H9 (cell line): ENCODE measurements around the gene MDH2. TPM values are rescaled to one million over a fixed set of nuclear protein-coding genes. Genes with fewer than 3 reads are reported as not detected.

Experiments used
- DNase-seq: peaks from one replicate; pipeline ENCODE4 v3.0.0-alpha.2; 2017
- H2AFZ ChIP-seq: one replicate; pipeline ENCODE4 v1.6.1; 2013; ENCODE audit warnings: mild to moderate bottlenecking, low read length, control low read depth, moderate library complexity
- H2AK5ac ChIP-seq: 2 replicates; pipeline ENCODE4 v1.6.1; 2013; ENCODE audit warnings: low read length, control low read depth, mixed read lengths; ENCODE audit not compliant: insufficient read length
- H2BK120ac ChIP-seq: one replicate; pipeline ENCODE4 v1.6.1; 2013; ENCODE audit warnings: low read depth, mild to moderate bottlenecking, low read length, control low read depth, inconsistent platforms; ENCODE audit not compliant: poor library complexity, severe bottlenecking
- H2BK12ac ChIP-seq: 2 replicates; pipeline ENCODE4 v1.6.1; 2013; ENCODE audit warnings: low read length, control low read depth, mixed read lengths, low read depth; ENCODE audit not compliant: insufficient read length
- H2BK15ac ChIP-seq: 2 replicates; pipeline ENCODE4 v1.6.1; 2013; ENCODE audit warnings: low read depth, low read length, control low read depth
- H2BK20ac ChIP-seq: one replicate; pipeline ENCODE4 v1.6.1; 2013; ENCODE audit warnings: low read depth, mild to moderate bottlenecking, low read length, control low read depth, inconsistent platforms; ENCODE audit not compliant: poor library complexity, severe bottlenecking
- H2BK5ac ChIP-seq: 2 replicates; pipeline ENCODE4 v1.6.1; 2013; ENCODE audit warnings: low read length, control low read depth, mixed read lengths; ENCODE audit not compliant: insufficient read length
- H3K14ac ChIP-seq: 2 replicates; pipeline ENCODE4 v1.6.1; 2013; ENCODE audit warnings: low read length, control low read depth; ENCODE audit not compliant: insufficient read depth
- H3K18ac ChIP-seq: 2 replicates; pipeline ENCODE4 v1.6.1; 2013; ENCODE audit warnings: low read depth, mild to moderate bottlenecking, mixed read lengths, low read length, control low read depth; ENCODE audit not compliant: insufficient read length
- H3K23ac ChIP-seq: 2 replicates; pipeline ENCODE4 v1.6.1; 2013; ENCODE audit warnings: low read length, control low read depth, mixed read lengths, low read depth; ENCODE audit not compliant: insufficient read length
- H3K23me2 ChIP-seq: 2 replicates; pipeline ENCODE4 v1.6.1; 2013; ENCODE audit warnings: low read depth, mild to moderate bottlenecking, mixed read lengths, low read length, control low read depth; ENCODE audit not compliant: insufficient read length, poor library complexity, severe bottlenecking
- H3K27ac ChIP-seq: 2 replicates; pipeline ENCODE4 v1.5.1; 2013; ENCODE audit warnings: low read length, control low read depth, mixed read lengths, low read depth; ENCODE audit not compliant: insufficient read length
- H3K27me3 ChIP-seq: 2 replicates; pipeline ENCODE4 v1.6.1; 2013; ENCODE audit warnings: low read length, control low read depth, inconsistent platforms; ENCODE audit not compliant: insufficient read depth
- H3K4ac ChIP-seq: 2 replicates; pipeline ENCODE4 v1.6.1; 2013; ENCODE audit warnings: low read depth, mild to moderate bottlenecking, control low read depth, inconsistent platforms, low read length, moderate library complexity
- H3K4me1 ChIP-seq: 2 replicates; pipeline ENCODE4 v1.6.1; 2013; ENCODE audit warnings: low read length, control low read depth, inconsistent platforms; ENCODE audit not compliant: insufficient read depth
- H3K4me2 ChIP-seq: 2 replicates; pipeline ENCODE4 v1.6.1; 2013; ENCODE audit warnings: low read length, control low read depth, mixed read lengths; ENCODE audit not compliant: insufficient read length, insufficient read depth
- H3K56ac ChIP-seq: 2 replicates; pipeline ENCODE4 v1.6.1; 2013; ENCODE audit warnings: low read depth, mild to moderate bottlenecking, mixed read lengths, low read length, control low read depth; ENCODE audit not compliant: insufficient read length
- H3K79me1 ChIP-seq: 2 replicates; pipeline ENCODE4 v1.6.1; 2013; ENCODE audit warnings: low read depth, mild to moderate bottlenecking, moderate library complexity, low read length, control low read depth, inconsistent platforms; ENCODE audit not compliant: insufficient read depth, poor library complexity, severe bottlenecking
- H3K79me2 ChIP-seq: 2 replicates; pipeline ENCODE4 v1.6.1; 2013; ENCODE audit warnings: low read length, control low read depth, inconsistent platforms; ENCODE audit not compliant: insufficient read depth
- H3K9ac ChIP-seq: 2 replicates; pipeline ENCODE4 v1.6.1; 2013; ENCODE audit warnings: low read length, control low read depth, mixed read lengths; ENCODE audit not compliant: insufficient read length; ENCODE audit errors: extremely low read depth
- H3K9me3 ChIP-seq: one replicate; pipeline ENCODE4 v1.6.1; 2013; ENCODE audit warnings: low read depth, low read length, inconsistent platforms; ENCODE audit not compliant: control insufficient read depth
- H3T11ph ChIP-seq: one replicate; pipeline ENCODE4 v1.6.1; 2013; ENCODE audit warnings: mild to moderate bottlenecking, low read length, control low read depth, inconsistent platforms
- H4K20me1 ChIP-seq: one replicate; pipeline ENCODE4 v1.6.1; 2013; ENCODE audit not compliant: control insufficient read depth, insufficient read length, insufficient read depth
- H4K5ac ChIP-seq: 2 replicates; pipeline ENCODE4 v1.6.1; 2013; ENCODE audit warnings: low read depth, mild to moderate bottlenecking, mixed read lengths, low read length, control low read depth; ENCODE audit not compliant: insufficient read length
- H4K8ac ChIP-seq: replicated peaks from 2 replicates; pipeline ENCODE4 v1.6.1; 2013; ENCODE audit warnings: low read length, control low read depth, mixed read lengths, low read depth; ENCODE audit not compliant: insufficient read length
- H4K91ac ChIP-seq: 2 replicates; pipeline ENCODE4 v1.6.1; 2013; ENCODE audit warnings: low read depth, mild to moderate bottlenecking, moderate library complexity, mixed read lengths, low read length, control low read depth; ENCODE audit not compliant: insufficient read length
- H3K27ac Mint-ChIP-seq, 3 experiments: 2 replicates in 2 of 3; 3 replicates in 1 of 3; pipeline ENCODE4 v1.8.0; 2020 to 2021; ENCODE audit warnings: mixed read lengths in 3 of 3, mild to moderate bottlenecking in 1 of 3, moderate library complexity in 1 of 3
- H3K27me3 Mint-ChIP-seq: 2 replicates; pipeline ENCODE4 v1.8.0; 2021; ENCODE audit warnings: low read depth, mild to moderate bottlenecking, moderate library complexity, mixed read lengths
- H3K36me3 Mint-ChIP-seq, 3 experiments: 2 replicates in 2 of 3; 3 replicates in 1 of 3; pipeline ENCODE4 v1.8.0; 2020 to 2021; ENCODE audit warnings: low read depth in 3 of 3, mixed read lengths in 3 of 3; ENCODE audit not compliant: insufficient read depth in 1 of 3
- H3K4me1 Mint-ChIP-seq, 2 experiments: 2 replicates each; pipeline ENCODE4 v1.8.0; 2020; ENCODE audit warnings: mixed read lengths in 2 of 2
- H3K4me3 Mint-ChIP-seq, 2 experiments: 2 replicates in 1 of 2; 3 replicates in 1 of 2; pipeline ENCODE4 v1.8.0; 2020 to 2021; ENCODE audit warnings: mild to moderate bottlenecking in 2 of 2, mixed read lengths in 2 of 2, moderate library complexity in 1 of 2
- H3K9me3 Mint-ChIP-seq, 2 experiments: 2 replicates in 1 of 2; 3 replicates in 1 of 2; pipeline ENCODE4 v1.8.0; 2020; ENCODE audit warnings: mild to moderate bottlenecking in 2 of 2, mixed read lengths in 2 of 2, moderate library complexity in 1 of 2
- WGBS: extraction: QIAGEN DNeasy Blood & Tissue Kit; methylation state at CpG from one replicate; pipeline ENCODE4 v1.1.7; 2013; ENCODE audit warnings: missing lambda C conversion rate, low lambda C conversion rate, mixed read lengths; ENCODE audit not compliant: insufficient read length; ENCODE audit errors: extremely low coverage; 5-methylcytosine and 5-hydroxymethylcytosine counted together
- total RNA-seq: library from RNA; stranded (reverse); gene quantifications from 2 replicates; pipeline ENCODE4 v1.2.1, GENCODE V29; 2021
- TF ChIP-seq, protein P1 (sequence below): fragments of 200-600 bp; sonication (generic); conservative IDR thresholded peaks from 3 replicates; pipeline ENCODE4 v1.8.0; 2021; ENCODE audit warnings: antibody characterized with exemption, mild to moderate bottlenecking

Gene MDH2
- total RNA-seq, 1 experiment from 2014 or later = 260 TPM

DNA sequence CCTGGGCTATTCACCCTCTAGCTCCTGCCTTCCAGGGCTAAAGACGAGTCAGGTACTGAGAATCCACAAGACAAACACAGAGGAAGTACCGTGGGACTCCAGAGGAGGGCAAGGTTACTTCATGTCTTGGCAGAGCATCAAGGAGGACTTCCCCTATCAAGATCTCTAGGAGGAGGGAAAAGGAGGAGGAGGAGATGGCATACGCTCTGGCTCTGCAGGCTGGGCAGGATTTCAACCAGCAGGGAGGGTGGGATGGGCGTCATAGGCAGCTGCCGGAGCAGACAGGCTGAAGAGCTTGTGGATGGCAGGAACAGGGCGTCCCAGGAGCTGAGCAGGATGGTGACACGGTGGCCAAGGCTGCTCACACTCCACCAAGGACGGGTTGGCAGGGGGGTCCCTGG, 21.3 kb downstream of the MDH2 start:
- peak; percentile 79 for DNase-seq
- Histone ChIP-seq H2AK5ac (no peak overlapping the region), H4K8ac (no peak overlapping the region), H3K23me2 (no peaks in the 10 kb centered on the region), H3K9me3 (no peaks in the 10 kb centered on the region), H2AFZ (no peak overlapping the region), H3K56ac (no peak overlapping the region), H3T11ph (no peak overlapping the region), H3K4me2 (no peak overlapping the region), H2BK120ac (no peak overlapping the region), H2BK15ac (no peak overlapping the region), H3K27me3 (no peaks in the 10 kb centered on the region), H3K79me1 (no peaks in the 10 kb centered on the region), H3K14ac (no peak overlapping the region), H2BK5ac (no peak overlapping the region), H2BK20ac (no peak overlapping the region), H3K4ac (no peak overlapping the region), H2BK12ac (no peak overlapping the region), H4K5ac (no peak overlapping the region), H4K20me1 (no peaks in the 10 kb centered on the region), H3K9ac (no peak overlapping the region), H3K79me2 (no peaks in the 10 kb centered on the region), H3K23ac (no peak overlapping the region), H3K27ac (no peak overlapping the region), H3K18ac (no peak overlapping the region), H3K4me1 (no peaks in the 10 kb centered on the region), H4K91ac (no peak overlapping the region)
- H3K36me3 Mint-ChIP-seq = peaks cover 16 to 27% (median 25%) of the 10 kb centered on the region in 3 experiments
- peak overlapping the region in 1 of 3 experiments; percentile 48; a peak in 1 of 7 replicates for H3K27ac Mint-ChIP-seq
- WGBS = no CpG with 5 or more reads among the region's 8 CpGs
- H3K4me3 Mint-ChIP-seq = no peak overlapping the region
- H3K27me3 Mint-ChIP-seq = no peaks in the 10 kb centered on the region; the same call in 1 of the 2 replicates
- H3K4me1 Mint-ChIP-seq = peaks cover 4 to 7% of the 10 kb centered on the region in 2 experiments; a peak in 3 of 4 replicates
- H3K9me3 Mint-ChIP-seq = no peaks in the 10 kb centered on the region
- TF ChIP-seq, protein P1, sequence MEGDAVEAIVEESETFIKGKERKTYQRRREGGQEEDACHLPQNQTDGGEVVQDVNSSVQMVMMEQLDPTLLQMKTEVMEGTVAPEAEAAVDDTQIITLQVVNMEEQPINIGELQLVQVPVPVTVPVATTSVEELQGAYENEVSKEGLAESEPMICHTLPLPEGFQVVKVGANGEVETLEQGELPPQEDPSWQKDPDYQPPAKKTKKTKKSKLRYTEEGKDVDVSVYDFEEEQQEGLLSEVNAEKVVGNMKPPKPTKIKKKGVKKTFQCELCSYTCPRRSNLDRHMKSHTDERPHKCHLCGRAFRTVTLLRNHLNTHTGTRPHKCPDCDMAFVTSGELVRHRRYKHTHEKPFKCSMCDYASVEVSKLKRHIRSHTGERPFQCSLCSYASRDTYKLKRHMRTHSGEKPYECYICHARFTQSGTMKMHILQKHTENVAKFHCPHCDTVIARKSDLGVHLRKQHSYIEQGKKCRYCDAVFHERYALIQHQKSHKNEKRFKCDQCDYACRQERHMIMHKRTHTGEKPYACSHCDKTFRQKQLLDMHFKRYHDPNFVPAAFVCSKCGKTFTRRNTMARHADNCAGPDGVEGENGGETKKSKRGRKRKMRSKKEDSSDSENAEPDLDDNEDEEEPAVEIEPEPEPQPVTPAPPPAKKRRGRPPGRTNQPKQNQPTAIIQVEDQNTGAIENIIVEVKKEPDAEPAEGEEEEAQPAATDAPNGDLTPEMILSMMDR = peak; percentile 56; the same call in 2 of the 3 replicates
